GM18502 (cell line): ENCODE measurements around the gene KHDC1L.
A peak's percentile ranks its signal among the peaks of the same experiment; 100 is the strongest.
"Not testable (repeated sequence)": the region's sequence is repeated elsewhere in the genome, so short reads cannot be mapped to it uniquely, and the experiment has no call there.

Experiments used
- ATAC-seq: cut with Tn5 transposase; IDR thresholded peaks from one replicate; pipeline ENCODE4 v1.9.1; 2021; ENCODE audit warnings: mild to moderate bottlenecking; ENCODE audit not compliant: unreplicated experiment, poor library complexity

Gene KHDC1L

DNA sequence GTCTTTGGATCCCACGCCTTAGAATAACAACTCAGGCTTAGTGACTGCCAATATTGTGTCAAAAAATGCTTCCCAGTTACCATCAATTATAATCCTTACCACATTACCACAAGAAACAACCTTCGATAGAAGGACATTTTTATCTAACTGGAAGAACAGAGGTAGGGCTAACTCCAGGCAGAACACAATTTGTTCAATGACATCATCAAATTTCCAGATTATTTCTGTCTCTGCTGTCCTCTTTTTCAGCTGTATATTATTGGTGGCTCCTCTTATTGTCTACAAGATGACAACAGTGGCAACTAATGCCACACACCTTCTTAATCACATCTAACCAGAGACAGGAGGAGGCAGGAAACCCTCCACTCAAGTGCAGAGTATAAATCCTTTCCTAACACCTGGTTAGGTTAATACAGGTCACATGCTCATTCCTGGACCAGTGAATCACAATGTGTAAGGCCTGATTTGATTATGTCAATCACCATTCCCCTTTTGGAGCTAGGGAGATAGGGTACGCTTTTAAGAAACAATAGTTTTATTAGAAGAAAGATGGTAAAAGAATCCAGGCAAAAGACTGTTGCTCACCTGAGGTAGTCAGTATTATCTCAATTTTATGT is 18.0 kb downstream of the KHDC1L start:
- ATAC-seq: no peak

DNA sequence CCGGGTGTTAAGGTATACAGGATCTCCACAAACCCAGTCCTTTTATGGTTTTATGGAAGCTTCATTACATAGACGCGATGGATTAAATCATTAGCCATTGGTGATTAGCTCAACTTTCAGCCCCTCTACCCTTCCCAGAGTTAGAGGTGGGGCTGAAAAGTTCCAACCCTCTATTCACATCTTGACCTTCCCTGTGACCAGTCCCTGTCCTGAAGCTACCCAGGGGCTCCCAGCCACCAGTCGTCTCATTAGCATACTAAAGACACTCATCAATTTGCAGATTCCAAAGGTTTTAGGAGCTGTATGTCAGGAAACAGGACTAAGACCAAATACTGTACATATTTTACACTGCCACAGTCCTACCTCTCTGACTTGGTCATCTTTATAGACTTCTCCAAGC is 21.0 kb downstream of the KHDC1L start:
- ATAC-seq: no peak

DNA sequence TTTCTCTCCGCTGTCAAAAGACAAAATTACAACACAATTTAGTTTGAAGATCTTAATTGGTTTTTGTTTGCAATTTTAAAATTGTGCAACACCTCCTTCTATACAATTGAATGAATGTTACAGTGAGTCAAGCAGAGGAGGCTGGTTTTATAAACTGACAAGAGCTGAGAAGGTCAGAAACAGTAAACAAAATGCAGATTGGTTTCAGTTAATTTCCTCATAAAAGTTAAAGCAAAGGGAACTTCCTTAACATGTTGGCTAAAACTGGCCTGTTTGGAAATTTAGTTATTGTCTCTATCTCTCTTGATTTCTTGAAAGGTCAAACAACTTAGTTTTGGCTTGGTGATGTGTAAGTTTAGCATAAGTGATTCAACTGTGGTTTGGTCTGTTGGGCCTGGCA is 22.2 kb downstream of the KHDC1L start:
- no peak for ATAC-seq

DNA sequence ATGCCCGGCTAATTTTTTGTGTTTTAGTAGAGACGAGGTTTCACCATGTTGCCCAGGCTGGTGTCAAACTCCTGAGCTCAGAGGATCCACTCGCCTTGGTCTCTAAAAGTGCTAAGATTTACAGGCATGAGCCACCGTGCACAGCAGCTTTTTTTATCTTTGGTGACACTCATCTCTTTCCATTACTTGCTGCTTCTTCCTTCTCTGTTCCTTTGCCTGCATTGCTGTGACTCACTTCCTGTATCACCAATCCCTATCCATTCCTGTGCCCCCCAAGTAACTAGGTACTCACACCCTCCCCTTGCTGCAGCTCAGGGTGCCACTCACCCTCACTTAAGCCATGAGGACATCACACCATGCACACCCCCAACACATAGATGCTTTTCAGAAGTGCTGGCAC is 24.6 kb downstream of the KHDC1L start:
- no peak for ATAC-seq

DNA sequence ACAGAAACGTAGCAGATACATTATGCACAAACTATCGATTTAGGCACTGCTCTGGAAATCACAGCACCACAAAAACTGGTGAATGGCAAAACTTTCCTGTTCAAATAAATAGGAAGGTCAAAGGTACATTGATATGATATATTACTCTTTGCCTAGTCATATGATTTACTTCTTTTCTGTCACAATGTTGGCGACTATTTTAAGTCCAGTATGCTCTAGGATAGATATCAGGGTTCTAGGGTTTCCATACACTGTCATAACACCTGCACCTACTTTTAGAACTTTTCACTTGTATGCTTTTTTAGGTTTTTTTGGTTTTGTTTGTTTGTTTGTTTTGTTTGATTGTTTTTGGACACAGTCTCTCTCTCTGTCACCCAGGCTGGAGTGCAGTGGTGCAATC is 25.0 kb downstream of the KHDC1L start:
- ATAC-seq: no peak

DNA sequence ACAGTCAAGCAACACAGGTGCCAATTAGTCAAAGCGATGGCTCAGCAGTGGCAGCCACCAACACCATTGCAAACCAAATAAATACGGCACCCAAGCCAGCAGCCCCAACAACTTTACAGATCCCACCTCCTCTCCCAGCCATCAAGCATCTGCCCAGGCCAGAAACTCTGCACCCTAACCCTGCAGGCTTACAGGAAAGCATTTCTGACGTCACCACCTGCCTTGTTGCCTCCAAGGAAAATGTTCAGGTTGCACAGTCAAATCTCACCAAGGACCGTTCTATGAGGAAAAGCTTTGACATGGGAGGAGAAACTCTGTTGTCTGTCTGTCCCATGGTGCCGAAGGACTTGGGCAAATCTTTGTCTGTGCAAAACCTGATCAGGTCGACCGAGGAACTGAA is 30.6 kb downstream of the KHDC1L start:
- no peak for ATAC-seq

DNA sequence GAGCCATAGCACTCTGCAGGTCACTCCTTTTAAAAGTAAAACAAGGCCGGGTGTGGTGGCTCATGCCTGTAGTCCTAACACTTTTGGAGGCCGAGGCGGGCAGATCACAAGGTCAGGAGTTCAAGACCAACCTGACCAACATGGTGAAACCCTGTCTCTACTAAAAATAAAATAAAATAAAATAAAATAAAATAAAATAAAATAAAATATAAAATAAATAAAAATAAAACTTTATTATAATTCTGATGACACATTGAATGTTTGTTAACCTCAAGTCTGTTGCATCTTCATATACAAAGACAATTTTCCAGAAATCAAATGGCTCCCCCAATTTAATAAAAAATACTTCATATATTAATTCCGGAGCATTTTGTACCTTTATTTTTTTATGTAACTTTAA is 32.0 kb downstream of the KHDC1L start:
- ATAC-seq: not testable (repeated sequence)

DNA sequence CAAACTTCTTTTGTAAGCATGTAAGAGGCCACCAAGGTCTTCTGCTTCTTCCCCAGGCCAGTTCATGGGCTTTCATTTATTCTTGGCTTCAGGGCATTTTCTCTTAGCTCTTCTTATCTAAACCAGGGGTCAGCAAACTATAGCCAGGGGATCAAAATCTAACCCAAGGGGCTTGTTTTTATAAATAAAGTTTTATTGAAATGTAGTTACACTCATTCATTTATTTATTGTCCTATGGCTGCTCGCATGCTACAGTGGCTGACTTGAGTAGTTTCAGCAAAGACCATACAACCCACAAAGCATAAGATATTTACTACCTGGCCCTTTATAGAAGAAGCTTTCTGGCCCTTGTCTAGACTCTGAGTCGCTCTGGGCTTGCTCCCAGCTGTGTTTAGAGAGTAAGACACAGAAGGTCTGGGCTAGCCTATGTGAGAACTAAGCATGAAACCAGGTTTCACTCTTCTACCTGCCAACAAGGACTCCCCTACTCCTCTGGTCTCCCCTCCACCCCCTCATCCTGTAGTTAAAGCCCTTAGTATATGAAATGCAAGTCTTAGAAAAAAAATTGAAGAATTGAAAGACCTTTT is 43.2 kb downstream of the KHDC1L start:
- peak; percentile 46 for ATAC-seq

DNA sequence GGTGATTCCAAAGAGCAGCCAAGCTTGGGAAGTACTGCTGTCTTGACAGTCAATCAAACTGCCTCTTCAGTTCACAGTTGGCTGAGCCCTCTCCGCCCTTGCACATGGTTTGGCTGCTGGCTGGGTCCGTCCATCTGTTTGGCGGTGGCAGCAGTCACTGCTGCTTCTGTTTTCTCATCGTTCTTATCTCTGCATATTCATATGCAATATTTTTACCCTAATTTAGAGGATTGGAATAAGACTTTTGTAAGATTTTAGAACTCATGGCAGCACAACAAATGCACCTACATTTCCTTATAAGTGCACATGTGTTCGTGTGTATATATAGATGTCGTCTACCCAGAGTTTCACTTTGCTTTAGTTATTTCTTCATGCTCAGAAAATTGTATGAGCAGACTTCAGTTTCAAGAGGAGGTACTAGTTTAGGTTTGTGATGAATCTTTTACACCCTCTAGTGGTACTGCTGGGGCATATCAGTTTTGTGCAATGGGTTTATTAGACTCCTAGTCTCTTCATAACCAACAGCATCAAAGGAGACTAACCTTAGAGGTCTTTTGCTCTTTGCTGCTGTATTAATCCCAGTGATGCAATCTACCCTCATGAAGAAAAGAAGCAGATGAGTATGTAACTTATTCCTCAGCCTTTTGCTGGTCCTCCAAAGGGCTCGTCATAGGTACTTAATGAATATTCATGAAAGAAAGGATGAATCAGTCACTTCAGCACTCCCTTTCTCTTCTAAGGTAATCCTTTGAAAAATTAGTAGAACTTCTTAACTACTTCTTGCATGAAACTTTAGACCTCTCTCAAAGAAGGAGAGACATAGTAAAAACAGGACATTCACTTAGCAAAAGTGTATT is 44.3 kb downstream of the KHDC1L start:
- peak; percentile 87 for ATAC-seq

DNA sequence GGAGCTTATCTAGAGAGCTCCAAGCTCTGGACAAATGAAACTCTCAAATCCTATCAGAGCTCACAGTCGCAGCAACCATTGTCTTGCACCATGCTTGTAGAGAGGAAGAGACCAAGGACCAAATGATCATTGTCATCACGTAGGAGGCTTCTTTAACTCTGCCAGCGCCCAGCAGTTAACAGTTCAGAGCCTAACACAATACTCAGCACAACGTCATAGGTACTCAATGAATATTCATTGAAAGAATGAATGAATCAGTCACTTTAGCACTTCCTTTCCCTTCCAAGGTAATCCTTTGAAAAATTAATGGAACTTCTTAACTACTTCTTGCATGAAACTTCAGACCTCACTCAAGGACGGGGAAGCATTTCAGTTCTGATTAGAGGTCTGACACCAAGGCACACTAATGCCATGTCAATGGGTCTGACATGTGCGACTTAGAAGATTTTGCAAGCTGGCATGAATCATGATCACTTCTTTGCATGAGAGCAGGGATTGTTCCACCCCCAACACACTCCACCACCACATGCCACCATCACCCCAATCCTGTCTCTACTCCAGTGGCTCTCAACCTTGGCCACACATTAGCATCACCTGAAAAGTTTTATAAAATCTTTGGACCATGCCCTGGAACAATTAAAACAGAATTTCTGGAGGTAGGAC is 45.1 kb downstream of the KHDC1L start:
- ATAC-seq: no peak

DNA sequence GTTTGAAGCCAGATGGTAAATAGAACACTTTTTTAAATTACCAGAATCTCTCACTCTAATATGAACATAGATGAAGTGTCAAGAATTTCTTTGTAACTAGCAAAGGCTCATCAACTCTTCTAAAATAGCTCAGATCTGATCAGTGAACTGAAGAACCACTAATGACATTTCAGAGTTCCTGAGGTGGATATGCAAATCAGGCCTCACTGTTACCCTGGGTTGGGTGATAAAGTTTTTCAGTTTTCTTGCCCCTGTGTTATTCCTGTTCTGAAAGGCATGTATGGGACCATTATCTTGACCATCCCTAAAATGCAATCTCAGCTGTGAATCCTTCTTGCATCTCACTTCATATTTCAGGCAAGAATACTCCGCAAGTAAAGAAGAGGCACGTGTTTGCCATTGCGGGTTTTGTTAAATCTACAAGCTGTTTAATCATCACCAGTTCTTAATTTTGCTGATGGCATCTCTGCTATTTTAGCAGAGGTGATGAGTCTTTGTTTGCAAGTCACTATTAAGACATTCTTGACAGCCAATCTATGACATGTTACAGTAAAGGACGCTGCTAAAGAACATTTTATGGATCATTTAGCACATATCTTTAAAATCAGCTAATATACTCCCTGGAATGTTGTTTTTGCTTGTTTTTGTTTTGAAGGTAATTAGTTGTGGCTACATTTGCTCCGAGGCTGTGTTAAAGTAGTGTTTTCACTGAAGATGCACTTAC is 47.9 kb downstream of the KHDC1L start:
- ATAC-seq: peak; percentile 62

DNA sequence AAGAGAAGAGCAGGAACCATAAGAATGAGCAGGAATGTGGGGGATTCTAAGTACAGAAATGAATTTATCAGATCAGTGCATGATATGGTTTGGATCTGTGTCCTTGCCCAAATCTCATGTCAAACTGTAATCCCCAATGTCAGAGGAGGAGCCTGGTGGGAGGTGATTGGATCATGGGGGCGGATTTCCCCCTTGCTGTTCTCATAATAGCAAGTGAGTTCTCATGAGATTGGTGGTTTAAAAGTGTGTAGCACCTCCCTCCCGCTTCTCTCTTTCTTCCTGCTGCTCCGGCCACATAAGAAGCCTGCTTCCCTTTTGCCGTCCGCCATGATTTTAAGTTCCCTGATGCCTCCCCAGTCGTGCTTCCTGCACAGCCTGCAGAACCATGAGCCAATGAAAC is 49.2 kb downstream of the KHDC1L start:
- no peak for ATAC-seq

DNA sequence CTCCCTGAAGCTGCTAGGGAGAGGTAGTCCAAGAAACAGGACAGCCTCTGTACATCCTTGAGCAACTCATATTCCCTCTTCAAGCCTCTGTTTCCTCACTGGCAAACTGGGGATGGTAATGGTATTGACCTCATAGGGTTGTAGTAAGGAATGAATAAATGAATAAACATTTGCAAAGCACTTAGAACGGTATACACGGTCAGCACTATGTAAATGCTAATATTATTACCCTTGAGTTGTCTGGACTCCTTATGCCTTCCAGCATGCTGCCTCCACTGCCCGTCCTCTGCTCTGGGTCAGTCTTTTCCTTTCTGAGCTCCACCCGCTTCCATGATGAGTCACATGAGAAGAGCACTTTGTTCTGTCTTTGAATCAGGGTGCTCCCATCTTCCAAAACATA is 50.6 kb downstream of the KHDC1L start:
- no peak for ATAC-seq
